H9 (cell line): Measurements from ENCODE around the gene USH2A. TPM values are rescaled to one million over a fixed set of nuclear protein-coding genes. Genes with fewer than 3 reads are reported as not detected.

Experiments
- DNase-seq: peaks from one replicate; pipeline ENCODE4 v3.0.0-alpha.2; 2017
- H2AFZ ChIP-seq: one replicate; pipeline ENCODE4 v1.6.1; 2013; ENCODE audit warnings: mild to moderate bottlenecking, low read length, control low read depth, moderate library complexity
- H2AK5ac ChIP-seq: 2 replicates; pipeline ENCODE4 v1.6.1; 2013; ENCODE audit warnings: low read length, control low read depth, mixed read lengths; ENCODE audit not compliant: insufficient read length
- H2BK120ac ChIP-seq: one replicate; pipeline ENCODE4 v1.6.1; 2013; ENCODE audit warnings: low read depth, mild to moderate bottlenecking, low read length, control low read depth, inconsistent platforms; ENCODE audit not compliant: poor library complexity, severe bottlenecking
- H2BK12ac ChIP-seq: 2 replicates; pipeline ENCODE4 v1.6.1; 2013; ENCODE audit warnings: low read length, control low read depth, mixed read lengths, low read depth; ENCODE audit not compliant: insufficient read length
- H2BK15ac ChIP-seq: 2 replicates; pipeline ENCODE4 v1.6.1; 2013; ENCODE audit warnings: low read depth, low read length, control low read depth
- H2BK20ac ChIP-seq: one replicate; pipeline ENCODE4 v1.6.1; 2013; ENCODE audit warnings: low read depth, mild to moderate bottlenecking, low read length, control low read depth, inconsistent platforms; ENCODE audit not compliant: poor library complexity, severe bottlenecking
- H2BK5ac ChIP-seq: 2 replicates; pipeline ENCODE4 v1.6.1; 2013; ENCODE audit warnings: low read length, control low read depth, mixed read lengths; ENCODE audit not compliant: insufficient read length
- H3K14ac ChIP-seq: 2 replicates; pipeline ENCODE4 v1.6.1; 2013; ENCODE audit warnings: low read length, control low read depth; ENCODE audit not compliant: insufficient read depth
- H3K18ac ChIP-seq: 2 replicates; pipeline ENCODE4 v1.6.1; 2013; ENCODE audit warnings: low read depth, mild to moderate bottlenecking, mixed read lengths, low read length, control low read depth; ENCODE audit not compliant: insufficient read length
- H3K23ac ChIP-seq: 2 replicates; pipeline ENCODE4 v1.6.1; 2013; ENCODE audit warnings: low read length, control low read depth, mixed read lengths, low read depth; ENCODE audit not compliant: insufficient read length
- H3K23me2 ChIP-seq: 2 replicates; pipeline ENCODE4 v1.6.1; 2013; ENCODE audit warnings: low read depth, mild to moderate bottlenecking, mixed read lengths, low read length, control low read depth; ENCODE audit not compliant: insufficient read length, poor library complexity, severe bottlenecking
- H3K27ac ChIP-seq: 2 replicates; pipeline ENCODE4 v1.5.1; 2013; ENCODE audit warnings: low read length, control low read depth, mixed read lengths, low read depth; ENCODE audit not compliant: insufficient read length
- H3K27me3 ChIP-seq: 2 replicates; pipeline ENCODE4 v1.6.1; 2013; ENCODE audit warnings: low read length, control low read depth, inconsistent platforms; ENCODE audit not compliant: insufficient read depth
- H3K4ac ChIP-seq: 2 replicates; pipeline ENCODE4 v1.6.1; 2013; ENCODE audit warnings: low read depth, mild to moderate bottlenecking, control low read depth, inconsistent platforms, low read length, moderate library complexity
- H3K4me1 ChIP-seq: 2 replicates; pipeline ENCODE4 v1.6.1; 2013; ENCODE audit warnings: low read length, control low read depth, inconsistent platforms; ENCODE audit not compliant: insufficient read depth
- H3K4me2 ChIP-seq: 2 replicates; pipeline ENCODE4 v1.6.1; 2013; ENCODE audit warnings: low read length, control low read depth, mixed read lengths; ENCODE audit not compliant: insufficient read length, insufficient read depth
- H3K56ac ChIP-seq: 2 replicates; pipeline ENCODE4 v1.6.1; 2013; ENCODE audit warnings: low read depth, mild to moderate bottlenecking, mixed read lengths, low read length, control low read depth; ENCODE audit not compliant: insufficient read length
- H3K79me1 ChIP-seq: 2 replicates; pipeline ENCODE4 v1.6.1; 2013; ENCODE audit warnings: low read depth, mild to moderate bottlenecking, moderate library complexity, low read length, control low read depth, inconsistent platforms; ENCODE audit not compliant: insufficient read depth, poor library complexity, severe bottlenecking
- H3K79me2 ChIP-seq: 2 replicates; pipeline ENCODE4 v1.6.1; 2013; ENCODE audit warnings: low read length, control low read depth, inconsistent platforms; ENCODE audit not compliant: insufficient read depth
- H3K9ac ChIP-seq: 2 replicates; pipeline ENCODE4 v1.6.1; 2013; ENCODE audit warnings: low read length, control low read depth, mixed read lengths; ENCODE audit not compliant: insufficient read length; ENCODE audit errors: extremely low read depth
- H3K9me3 ChIP-seq: one replicate; pipeline ENCODE4 v1.6.1; 2013; ENCODE audit warnings: low read depth, low read length, inconsistent platforms; ENCODE audit not compliant: control insufficient read depth
- H3T11ph ChIP-seq: one replicate; pipeline ENCODE4 v1.6.1; 2013; ENCODE audit warnings: mild to moderate bottlenecking, low read length, control low read depth, inconsistent platforms
- H4K20me1 ChIP-seq: one replicate; pipeline ENCODE4 v1.6.1; 2013; ENCODE audit not compliant: control insufficient read depth, insufficient read length, insufficient read depth
- H4K5ac ChIP-seq: 2 replicates; pipeline ENCODE4 v1.6.1; 2013; ENCODE audit warnings: low read depth, mild to moderate bottlenecking, mixed read lengths, low read length, control low read depth; ENCODE audit not compliant: insufficient read length
- H4K8ac ChIP-seq: replicated peaks from 2 replicates; pipeline ENCODE4 v1.6.1; 2013; ENCODE audit warnings: low read length, control low read depth, mixed read lengths, low read depth; ENCODE audit not compliant: insufficient read length
- H4K91ac ChIP-seq: 2 replicates; pipeline ENCODE4 v1.6.1; 2013; ENCODE audit warnings: low read depth, mild to moderate bottlenecking, moderate library complexity, mixed read lengths, low read length, control low read depth; ENCODE audit not compliant: insufficient read length
- H3K27ac Mint-ChIP-seq, 3 experiments: 2 replicates in 2 of 3; 3 replicates in 1 of 3; pipeline ENCODE4 v1.8.0; 2020 to 2021; ENCODE audit warnings: mixed read lengths in 3 of 3, mild to moderate bottlenecking in 1 of 3, moderate library complexity in 1 of 3
- H3K27me3 Mint-ChIP-seq: 2 replicates; pipeline ENCODE4 v1.8.0; 2021; ENCODE audit warnings: low read depth, mild to moderate bottlenecking, moderate library complexity, mixed read lengths
- H3K36me3 Mint-ChIP-seq, 3 experiments: 2 replicates in 2 of 3; 3 replicates in 1 of 3; pipeline ENCODE4 v1.8.0; 2020 to 2021; ENCODE audit warnings: low read depth in 3 of 3, mixed read lengths in 3 of 3; ENCODE audit not compliant: insufficient read depth in 1 of 3
- H3K4me1 Mint-ChIP-seq, 2 experiments: 2 replicates each; pipeline ENCODE4 v1.8.0; 2020; ENCODE audit warnings: mixed read lengths in 2 of 2
- H3K4me3 Mint-ChIP-seq, 2 experiments: 2 replicates in 1 of 2; 3 replicates in 1 of 2; pipeline ENCODE4 v1.8.0; 2020 to 2021; ENCODE audit warnings: mild to moderate bottlenecking in 2 of 2, mixed read lengths in 2 of 2, moderate library complexity in 1 of 2
- H3K9me3 Mint-ChIP-seq, 2 experiments: 2 replicates in 1 of 2; 3 replicates in 1 of 2; pipeline ENCODE4 v1.8.0; 2020; ENCODE audit warnings: mild to moderate bottlenecking in 2 of 2, mixed read lengths in 2 of 2, moderate library complexity in 1 of 2
- WGBS: extraction: QIAGEN DNeasy Blood & Tissue Kit; methylation state at CpG from one replicate; pipeline ENCODE4 v1.1.7; 2013; ENCODE audit warnings: missing lambda C conversion rate, low lambda C conversion rate, mixed read lengths; ENCODE audit not compliant: insufficient read length; ENCODE audit errors: extremely low coverage; 5-methylcytosine and 5-hydroxymethylcytosine counted together
- total RNA-seq: library from RNA; stranded (reverse); gene quantifications from 2 replicates; pipeline ENCODE4 v1.2.1, GENCODE V29; 2021
- TF ChIP-seq, protein P1 (sequence below): fragments of 200-600 bp; sonication (generic); conservative IDR thresholded peaks from 3 replicates; pipeline ENCODE4 v1.8.0; 2021; ENCODE audit warnings: antibody characterized with exemption, mild to moderate bottlenecking

Gene USH2A
- total RNA-seq, 1 experiment from 2014 or later, result 0.11 TPM

DNA sequence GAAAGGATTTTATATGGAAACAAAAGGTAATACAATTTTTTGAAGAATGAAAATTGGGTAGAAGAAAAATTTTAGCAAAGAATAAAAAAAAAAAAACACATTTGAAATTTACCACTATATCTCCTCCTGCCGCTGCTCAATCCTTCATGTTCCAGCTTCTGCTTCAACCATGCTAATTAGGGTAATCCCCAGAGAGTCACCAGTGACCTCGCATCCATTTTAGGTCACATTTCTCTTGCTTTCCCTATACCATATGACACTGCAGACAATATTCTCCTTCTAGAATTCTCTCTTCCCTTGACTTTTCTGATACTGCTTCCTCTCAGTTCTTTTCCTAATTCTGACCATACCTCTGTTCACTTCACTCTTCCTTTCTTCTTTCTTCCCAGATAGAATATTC lies 237.1 kb downstream of the USH2A start:
- Histone ChIP-seq H3K79me2 (no peaks in the 10 kb centered on the region), H3K23me2 (no peaks in the 10 kb centered on the region), H4K5ac (no peak overlapping the region), H2AFZ (no peak overlapping the region), H4K91ac (no peak overlapping the region), H3K79me1 (no peaks in the 10 kb centered on the region), H3K4me2 (no peak overlapping the region), H2BK15ac (no peak overlapping the region), H4K8ac (no peak overlapping the region), H3K27me3 (no peaks in the 10 kb centered on the region), H3K18ac (no peak overlapping the region), H2BK120ac (no peak overlapping the region), H3K4ac (no peak overlapping the region), H3K14ac (no peak overlapping the region), H3T11ph (no peak overlapping the region), H2AK5ac (no peak overlapping the region), H3K23ac (no peak overlapping the region), H4K20me1 (no peaks in the 10 kb centered on the region), H3K9me3 (no peaks in the 10 kb centered on the region), H3K56ac (no peak overlapping the region), H3K27ac (no peak overlapping the region), H3K4me1 (peaks cover 10% of the 10 kb centered on the region; the same call in 1 of the 2 replicates), H2BK5ac (no peak overlapping the region), H3K9ac (no peak overlapping the region), H2BK12ac (no peak overlapping the region), H2BK20ac (no peak overlapping the region)
- no CpG with 5 or more reads among the region's 2 CpGs for WGBS
- H3K4me3 Mint-ChIP-seq, result no peak overlapping the region
- no peak for DNase-seq
- no peaks in the 10 kb centered on the region for H3K27me3 Mint-ChIP-seq
- peak overlapping the region in 1 of 3 experiments; percentile 7; a peak in 2 of 7 replicates for H3K27ac Mint-ChIP-seq
- peaks cover 32 to 38% of the 10 kb centered on the region in 2 experiments for H3K4me1 Mint-ChIP-seq
- no peaks in the 10 kb centered on the region for H3K36me3 Mint-ChIP-seq
- no peaks in the 10 kb centered on the region for H3K9me3 Mint-ChIP-seq
- TF ChIP-seq, protein P1, sequence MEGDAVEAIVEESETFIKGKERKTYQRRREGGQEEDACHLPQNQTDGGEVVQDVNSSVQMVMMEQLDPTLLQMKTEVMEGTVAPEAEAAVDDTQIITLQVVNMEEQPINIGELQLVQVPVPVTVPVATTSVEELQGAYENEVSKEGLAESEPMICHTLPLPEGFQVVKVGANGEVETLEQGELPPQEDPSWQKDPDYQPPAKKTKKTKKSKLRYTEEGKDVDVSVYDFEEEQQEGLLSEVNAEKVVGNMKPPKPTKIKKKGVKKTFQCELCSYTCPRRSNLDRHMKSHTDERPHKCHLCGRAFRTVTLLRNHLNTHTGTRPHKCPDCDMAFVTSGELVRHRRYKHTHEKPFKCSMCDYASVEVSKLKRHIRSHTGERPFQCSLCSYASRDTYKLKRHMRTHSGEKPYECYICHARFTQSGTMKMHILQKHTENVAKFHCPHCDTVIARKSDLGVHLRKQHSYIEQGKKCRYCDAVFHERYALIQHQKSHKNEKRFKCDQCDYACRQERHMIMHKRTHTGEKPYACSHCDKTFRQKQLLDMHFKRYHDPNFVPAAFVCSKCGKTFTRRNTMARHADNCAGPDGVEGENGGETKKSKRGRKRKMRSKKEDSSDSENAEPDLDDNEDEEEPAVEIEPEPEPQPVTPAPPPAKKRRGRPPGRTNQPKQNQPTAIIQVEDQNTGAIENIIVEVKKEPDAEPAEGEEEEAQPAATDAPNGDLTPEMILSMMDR, result no peak
